ENCODE results near the gene ZACN.

The ZACN gene

DNA sequence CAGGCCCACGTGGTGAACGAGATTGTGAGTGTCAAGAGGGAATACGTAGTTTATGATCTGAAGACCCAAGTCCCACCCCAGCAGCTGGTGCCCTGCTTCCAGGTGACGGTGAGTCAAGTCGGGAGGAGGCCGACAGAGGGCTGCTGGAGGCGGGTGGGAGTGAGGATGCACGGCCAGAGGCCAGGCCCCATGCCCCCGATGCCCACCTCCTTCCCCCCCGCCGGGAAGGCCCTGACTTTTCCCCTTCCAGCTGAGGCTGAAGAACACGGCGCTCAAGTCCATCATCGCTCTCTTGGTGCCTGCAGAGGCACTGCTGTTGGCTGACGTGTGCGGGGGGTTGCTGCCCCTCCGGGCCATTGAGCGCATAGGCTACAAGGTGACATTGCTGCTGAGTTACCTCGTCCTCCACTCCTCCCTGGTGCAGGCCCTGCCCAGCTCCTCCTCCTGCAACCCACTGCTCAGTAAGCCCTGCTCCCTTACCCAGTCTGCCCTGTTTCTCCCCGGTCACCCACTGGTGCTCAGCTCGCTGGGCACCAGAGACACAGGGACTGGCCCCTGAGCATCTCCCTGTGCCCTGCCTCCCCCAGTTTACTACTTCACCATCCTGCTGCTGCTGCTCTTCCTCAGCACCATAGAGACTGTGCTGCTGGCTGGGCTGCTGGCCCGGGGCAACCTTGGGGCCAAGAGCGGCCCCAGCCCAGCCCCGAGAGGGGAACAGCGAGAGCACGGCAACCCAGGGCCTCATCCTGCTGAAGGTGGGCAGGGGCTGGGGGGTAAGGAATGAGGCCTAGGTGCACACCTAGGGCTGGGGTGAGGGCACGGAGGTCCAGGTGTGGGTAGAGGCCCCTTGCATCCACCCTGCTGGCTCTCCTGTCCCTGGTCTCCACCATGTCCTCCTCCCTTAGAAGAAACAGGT, 2.6 kb downstream of the ZACN start:
- DNase-seq: no peak
- no peak overlapping the region for H3K9ac ChIP-seq (ENCODE audit: low read length)

DNA sequence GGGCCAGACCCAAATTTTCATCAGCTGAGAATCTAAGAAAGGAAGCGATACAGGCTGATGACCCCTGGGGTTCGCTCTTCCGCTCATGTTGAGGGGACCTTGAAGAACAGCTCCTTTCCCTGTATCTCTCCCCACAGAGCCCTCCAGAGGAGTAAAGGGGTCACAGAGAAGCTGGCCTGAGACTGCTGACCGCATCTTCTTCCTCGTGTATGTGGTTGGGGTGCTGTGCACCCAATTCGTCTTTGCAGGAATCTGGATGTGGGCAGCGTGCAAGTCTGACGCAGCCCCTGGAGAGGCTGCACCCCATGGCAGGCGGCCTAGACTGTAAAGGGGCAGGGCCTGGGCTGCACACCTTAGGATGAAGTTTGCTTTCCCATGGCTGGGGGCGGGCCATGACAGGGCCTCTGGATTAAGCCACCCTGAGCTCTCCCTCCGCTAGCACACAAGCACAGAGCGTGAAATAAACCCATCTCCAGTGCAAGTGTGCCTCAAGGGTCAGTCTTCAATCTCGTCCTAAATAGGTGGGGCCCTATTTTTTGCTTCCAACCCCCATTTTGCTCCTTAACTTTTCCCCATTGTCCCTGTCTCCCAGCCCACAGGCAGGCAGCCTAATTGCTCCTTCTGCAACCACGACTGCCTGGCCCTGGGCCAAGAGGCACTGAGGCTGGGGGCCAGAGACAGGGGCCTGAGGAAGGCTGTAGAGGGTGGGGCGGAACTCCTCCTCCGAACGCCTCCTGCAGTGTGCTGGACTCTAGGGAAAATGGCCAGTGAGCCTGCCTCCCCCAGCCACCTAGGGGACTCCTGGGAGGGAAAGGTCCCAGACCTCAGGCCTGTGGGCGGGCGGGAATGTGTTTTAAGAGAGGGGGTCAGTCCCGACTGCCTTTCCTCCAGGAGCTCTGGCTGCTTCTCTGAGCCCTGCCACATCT, 3.6 kb downstream of the ZACN start:
- Histone ChIP-seq H3K4me3 (ENCODE audit: low read length) (no peak overlapping the region), H3K27me3 (replicated peaks; ENCODE audit: insufficient read depth, low read length) (peaks cover 26% of the 10 kb centered on the region), H3K9me3 (replicated peaks; ENCODE audit: insufficient read depth, low read length) (no peaks in the 10 kb centered on the region), H3K79me2 (ENCODE audit: low read length) (no peaks in the 10 kb centered on the region), H3F3A (ENCODE audit: insufficient read depth, low read length) (no peaks in the 10 kb centered on the region), H3K9ac (ENCODE audit: low read length) (no peak overlapping the region), H3K36me3 (replicated peaks; ENCODE audit: insufficient read depth, low read length) (no peaks in the 10 kb centered on the region), H3K9me2 (replicated peaks; ENCODE audit: insufficient read depth, low read length) (no peaks in the 10 kb centered on the region), H3K4me2 (ENCODE audit: low read depth, low read length) (no peak overlapping the region), H4K20me1 (ENCODE audit: insufficient read depth, low read length) (no peaks in the 10 kb centered on the region), H2AFZ (ENCODE audit: low read length) (no peak overlapping the region), H3K4me1 (ENCODE audit: low read length) (no peaks in the 10 kb centered on the region), H3K27ac (ENCODE audit: low read length) (no peak overlapping the region)
- no peak for DNase-seq
- no peak for TF ChIP-seq CTCF (IDR thresholded peaks at IDR 0.05; ENCODE audit: low read length)
- TF ChIP-seq EZH2 (optimal IDR thresholded peaks at IDR 0.05; ENCODE audit: low read depth, low read length): no peak
- TF ChIP-seq EZH2phosphoT487 (IDR thresholded peaks at IDR 0.05; ENCODE audit: low read length): no peak

More for the DNA sequence above, 2.6 kb downstream of the ZACN start:
- Histone ChIP-seq H3K27ac (ENCODE audit: low read length) (no peak overlapping the region), H3K27me3 (replicated peaks; ENCODE audit: insufficient read depth, low read length) (peaks cover 36% of the 10 kb centered on the region), H3K79me2 (ENCODE audit: low read length) (no peaks in the 10 kb centered on the region), H3K4me2 (ENCODE audit: low read depth, low read length) (no peak overlapping the region), H3K4me3 (ENCODE audit: low read length) (no peak overlapping the region), H3K4me1 (ENCODE audit: low read length) (no peaks in the 10 kb centered on the region), H2AFZ (ENCODE audit: low read length) (no peak overlapping the region), H3K9me2 (replicated peaks; ENCODE audit: insufficient read depth, low read length) (no peaks in the 10 kb centered on the region), H3K9me3 (replicated peaks; ENCODE audit: insufficient read depth, low read length) (no peaks in the 10 kb centered on the region), H4K20me1 (ENCODE audit: insufficient read depth, low read length) (no peaks in the 10 kb centered on the region), H3F3A (ENCODE audit: insufficient read depth, low read length) (no peaks in the 10 kb centered on the region), H3K36me3 (replicated peaks; ENCODE audit: insufficient read depth, low read length) (no peaks in the 10 kb centered on the region)
- no peak for TF ChIP-seq EZH2phosphoT487 (IDR thresholded peaks at IDR 0.05; ENCODE audit: low read length)

DNA sequence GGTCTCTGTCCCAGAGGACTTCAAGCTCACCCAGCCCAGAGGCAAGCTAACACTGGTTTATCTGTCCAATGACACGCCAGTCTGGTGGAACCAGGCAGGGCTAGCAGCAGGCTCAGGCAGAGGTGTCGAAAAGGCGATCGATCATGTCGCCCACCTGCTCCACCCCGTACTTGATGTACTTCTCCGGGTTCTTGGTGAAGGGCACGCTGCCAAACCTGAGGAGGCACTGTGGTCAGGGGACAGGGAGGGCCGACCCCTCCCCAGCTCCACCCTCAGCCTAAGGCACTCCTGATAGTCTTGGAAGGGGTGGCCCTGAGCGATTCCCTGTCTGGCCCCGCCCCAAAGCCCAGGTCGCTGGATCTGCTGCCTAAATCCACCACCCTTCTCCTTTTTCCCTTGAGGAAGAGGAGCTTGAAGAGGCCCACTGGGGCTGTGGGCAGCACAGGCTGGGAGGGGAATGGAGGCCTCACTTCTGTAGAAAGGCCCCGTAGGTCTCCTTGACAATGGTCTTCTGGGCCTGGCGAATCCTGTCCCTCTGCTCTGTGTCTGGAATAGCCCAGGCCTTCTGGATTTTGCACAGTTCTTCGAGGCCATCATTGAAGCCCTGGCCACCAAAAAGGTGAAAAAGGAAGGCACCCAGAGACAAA, 4.7 kb downstream of the ZACN start:
- Histone ChIP-seq H3K4me1 (ENCODE audit: low read length) (no peaks in the 10 kb centered on the region), H3F3A (ENCODE audit: insufficient read depth, low read length) (no peaks in the 10 kb centered on the region), H2AFZ (ENCODE audit: low read length) (no peak overlapping the region), H3K27me3 (replicated peaks; ENCODE audit: insufficient read depth, low read length) (peaks cover 16% of the 10 kb centered on the region), H3K9me2 (replicated peaks; ENCODE audit: insufficient read depth, low read length) (no peaks in the 10 kb centered on the region), H3K79me2 (ENCODE audit: low read length) (no peaks in the 10 kb centered on the region), H3K4me2 (ENCODE audit: low read depth, low read length) (no peak overlapping the region), H3K4me3 (ENCODE audit: low read length) (no peak overlapping the region), H3K9me3 (replicated peaks; ENCODE audit: insufficient read depth, low read length) (no peaks in the 10 kb centered on the region), H4K20me1 (ENCODE audit: insufficient read depth, low read length) (no peaks in the 10 kb centered on the region), H3K36me3 (replicated peaks; ENCODE audit: insufficient read depth, low read length) (no peaks in the 10 kb centered on the region), H3K9ac (ENCODE audit: low read length) (no peak overlapping the region), H3K27ac (ENCODE audit: low read length) (no peak overlapping the region)
- DNase-seq: no peak
- TF ChIP-seq EZH2phosphoT487 (IDR thresholded peaks at IDR 0.05; ENCODE audit: low read length): no peak
- no peak for TF ChIP-seq EZH2 (optimal IDR thresholded peaks at IDR 0.05; ENCODE audit: low read depth, low read length)

Measured in MM.1S (cell line).